ENCODE data around the gene PGA3. TPM values are rescaled to one million over a fixed set of nuclear protein-coding genes. Genes with fewer than 3 reads are reported as not detected.

The PGA3 gene
- total and polyA plus RNA-seq, 2 of the 8 experiments (the other 6 are each of a cell fraction or from before 2014, with no cell fraction given), result not detected

- peaks cover 0 to 7% (median 2%) of the 10 kb centered on the region in 4 experiments; a peak in 3 of 7 replicates for H3K4me1 ChIP-seq (replicated peaks in 1 of 4; ENCODE audit: control insufficient read depth in 3 of 4, insufficient read depth in 4 of 4, low read length in 3 of 4)
- H3K36me3 ChIP-seq (ENCODE audit: control insufficient read depth in 2 of 4, insufficient read depth in 4 of 4, low read length in 3 of 4), result no peaks in the 10 kb centered on the region
- no peak within 1 kb of the TSS for H2BK20ac ChIP-seq (ENCODE audit: low read length)
- H3K27me3 ChIP-seq (replicated peaks in 1 of 4; ENCODE audit: control insufficient read depth in 3 of 4, extremely low read depth in 1 of 4, insufficient read depth in 3 of 4, low read length in 3 of 4), result no peaks in the 10 kb centered on the region
- H3K79me1 ChIP-seq (ENCODE audit: low read depth, low read length), result no peaks in the 10 kb centered on the region; the same call in 1 of the 2 replicates
- no peak within 1 kb of the TSS for H3K23ac ChIP-seq (ENCODE audit: insufficient read length)
- H2BK5ac ChIP-seq (ENCODE audit: low read depth, low read length), result peak within 1 kb of the TSS; percentile 88; the same call in 1 of the 2 replicates
- peaks cover 0 to 4% of the 10 kb centered on the region in 2 experiments for H4K20me1 ChIP-seq (replicated peaks in 1 of 2; ENCODE audit: control insufficient read depth in 1 of 2, insufficient read depth in 2 of 2, low read length in 2 of 2)
- peak within 1 kb of the TSS; percentile 12; the same call in 1 of the 2 replicates for H2BK15ac ChIP-seq (ENCODE audit: low read length)
- H2BK120ac ChIP-seq (replicated peaks; ENCODE audit: low read depth, low read length), result peak within 1 kb of the TSS; percentile 60
- peak within 1 kb of the TSS; percentile 81 to 85 for H3K4me2 ChIP-seq (ENCODE audit: insufficient read depth in 1 of 2, low read depth in 2 of 2, low read length in 2 of 2)
- 0% methylated on average over 13 of the region's 85 CpGs; no CpG with 5 or more reads in 1 of the 2 experiments for WGBS, 2 experiments (ENCODE audit: extremely low coverage in 1 of 2, insufficient coverage in 1 of 2, insufficient read length in 1 of 2, insufficient replicate concordance in 2 of 2, low coverage in 1 of 2, low lambda C conversion rate in 2 of 2, missing lambda C conversion rate in 1 of 2)
- peak within 1 kb of the TSS; percentile 96 for H4K8ac ChIP-seq (ENCODE audit: extremely low read depth, insufficient read depth, low read length)
- ChIA-PET CTCF (ENCODE audit: partially characterized antibody) (interaction anchor here (1.7 to 3.9 kb wide), 2 partner anchors 20 to 26 kb away, joined by 6 to 14 read pairs; no protein-coding TSS in a partner anchor), POLR2A (ENCODE audit: partially characterized antibody) (interaction anchor here (1.0 to 3.1 kb wide), 2 partner anchors 10 to 11 kb away, joined by 3 to 12 read pairs; no protein-coding TSS in a partner anchor)
- 0 out of 2 replicates have a peak within 1 kb of the TSS, but pooled peaks have one; percentile 54 for H2AFZ ChIP-seq (ENCODE audit: low read length)
- DNase-seq (ENCODE audit: low read depth in 1 of 2, low spot score in 2 of 2), result peak; percentile 44 to 96
- peak within 1 kb of the TSS; percentile 94 for H4K5ac ChIP-seq (ENCODE audit: insufficient read length, low read depth, low read length)
- peak within 1 kb of the TSS; percentile 95 for H4K91ac ChIP-seq (replicated peaks; ENCODE audit: insufficient read length, low read length)
- peaks cover 6% of the 10 kb centered on the region for H3K23me2 ChIP-seq (ENCODE audit: low read depth, low read length)
- H3K27ac ChIP-seq (ENCODE audit: low read depth, low read length), result peak within 1 kb of the TSS; percentile 88
- no peak within 1 kb of the TSS for H3K14ac ChIP-seq (ENCODE audit: insufficient read length)
- H3K9ac ChIP-seq (replicated peaks in 1 of 4; ENCODE audit: extremely low read depth in 1 of 4, low read depth in 3 of 4, low read length in 3 of 4), result peak within 1 kb of the TSS; percentile 71 to 86 (median 76)
- peak within 1 kb of the TSS; percentile 93 for H3K18ac ChIP-seq (ENCODE audit: extremely low read depth, low read length)
- peak within 1 kb of the TSS; percentile 70 to 83 (median 77) for H3K4me3 ChIP-seq (ENCODE audit: extremely low read depth in 1 of 4, insufficient read depth in 2 of 4, low read depth in 3 of 4, low read length in 4 of 4)
- H3K79me2 ChIP-seq (ENCODE audit: control insufficient read depth in 1 of 2, insufficient read depth in 2 of 2, low read length in 2 of 2), result peaks cover 2 to 35% of the 10 kb centered on the region in 2 experiments; a peak in 2 of 4 replicates
- no peak within 1 kb of the TSS for H2BK12ac ChIP-seq (ENCODE audit: low read depth, low read length)
- no peaks in the 10 kb centered on the region for H3K9me3 ChIP-seq (ENCODE audit: insufficient read depth in 2 of 2, low read depth in 1 of 2, low read length in 1 of 2)
- 0 out of 2 replicates have a peak within 1 kb of the TSS, but pooled peaks have one; percentile 19 for H2AK5ac ChIP-seq (ENCODE audit: low read depth, low read length)
- peak within 1 kb of the TSS; percentile 15 for H3K4ac ChIP-seq (replicated peaks; ENCODE audit: insufficient read length, low read depth, low read length)
- no peak for FAIRE-seq
- peak within 1 kb of the TSS; percentile 81 for H3K56ac ChIP-seq (replicated peaks; ENCODE audit: insufficient read length, low read depth, low read length)
- TF ChIP-seq FOSL1 (IDR thresholded peaks at IDR 0.05; ENCODE audit: insufficient read depth, low read depth, low read length) (0 out of 2 replicates have a peak, but pooled peaks have one; percentile 30), TBP (IDR thresholded peaks at IDR 0.05; ENCODE audit: low read depth, low read length) (peak; percentile 51; the same call in 1 of the 2 replicates), SAP30 (IDR thresholded peaks at IDR 0.05; ENCODE audit: insufficient read depth, insufficient replicate concordance, low read length) (no peak), HDAC2 (IDR thresholded peaks at IDR 0.05; ENCODE audit: borderline replicate concordance in 1 of 2, low read depth in 2 of 2, low read length in 2 of 2) (no peak), CBX5 (IDR thresholded peaks at IDR 0.05; ENCODE audit: low read depth, low read length) (no peak), SIN3A (conservative IDR thresholded peaks at IDR 0.05 in 1 of 2, IDR thresholded peaks at IDR 0.05 in 1 of 2; ENCODE audit: low read depth in 1 of 2, low read length in 2 of 2) (peak in 1 of 2 experiments; percentile 74; a peak in 2 of 4 replicates), JUN (IDR thresholded peaks at IDR 0.05; ENCODE audit: low read depth, low read length) (no peak), CREB1 (IDR thresholded peaks at IDR 0.05) (peak; percentile 71; the same call in 1 of the 2 replicates), RAD21 (IDR thresholded peaks at IDR 0.05 in 1 of 2, conservative IDR thresholded peaks at IDR 0.05 in 1 of 2; ENCODE audit: low read depth in 2 of 2, low read length in 2 of 2) (no peak)
Measured at GRCh38 chr11:61161190-61162091, 41.9 kb upstream of the PGA3 start, which contains the start of gene VPS37C. TSS of gene VPS37C (minus strand) at chr11:61161426. CDS start at chr11:61138829, 22,597 bp downstream.

Measured in H1 (cell line).